GM12872 (cell line): ENCODE results near the gene SNUPN.
A peak's percentile ranks its signal among the peaks of the same experiment; 100 is the strongest.

Source experiments
- CTCF ChIP-seq: IDR thresholded peaks from 3 replicates; pipeline ENCODE4 v1.5.1; 2011; ENCODE audit warnings: low read depth, mild to moderate bottlenecking, low read length, moderate library complexity; ENCODE audit not compliant: insufficient read depth

Gene SNUPN

GRCh38 chr15:75651810-75652543 is 26.5 kb upstream of the SNUPN start:
- TF ChIP-seq CTCF, result no peak

GRCh38 chr15:75650908-75651809 is 25.6 kb upstream of the SNUPN start:
- no peak for TF ChIP-seq CTCF

- no peak for TF ChIP-seq CTCF
Observed at GRCh38 chr15:75649848-75650247, 24.3 kb upstream of the SNUPN start.

- TF ChIP-seq CTCF, result no peak
Observed at GRCh38 chr15:75649045-75649761, 23.7 kb upstream of the SNUPN start.

- no peak for TF ChIP-seq CTCF
Observed at GRCh38 chr15:75648156-75649000, 22.9 kb upstream of the SNUPN start.

GRCh38 chr15:75647370-75648155 is 22.0 kb upstream of the SNUPN start, which contains the start of gene SNX33:
Gene SNX33, plus strand, starts transcription at chr15:75647912. Its CDS starts 1,191 bp downstream, at chr15:75649103.
- peak; percentile 75 for TF ChIP-seq CTCF
